ENCODE data around the gene ALS2CL. TPM values are rescaled to one million over a fixed set of nuclear protein-coding genes. Genes with fewer than 3 reads are reported as not detected.
A peak's percentile ranks its signal among the peaks of the same experiment; 100 is the strongest.

Gene ALS2CL
- total and polyA plus RNA-seq, 2 experiments from 2014 or later, result 14.4 to 15.2 TPM

DNA sequence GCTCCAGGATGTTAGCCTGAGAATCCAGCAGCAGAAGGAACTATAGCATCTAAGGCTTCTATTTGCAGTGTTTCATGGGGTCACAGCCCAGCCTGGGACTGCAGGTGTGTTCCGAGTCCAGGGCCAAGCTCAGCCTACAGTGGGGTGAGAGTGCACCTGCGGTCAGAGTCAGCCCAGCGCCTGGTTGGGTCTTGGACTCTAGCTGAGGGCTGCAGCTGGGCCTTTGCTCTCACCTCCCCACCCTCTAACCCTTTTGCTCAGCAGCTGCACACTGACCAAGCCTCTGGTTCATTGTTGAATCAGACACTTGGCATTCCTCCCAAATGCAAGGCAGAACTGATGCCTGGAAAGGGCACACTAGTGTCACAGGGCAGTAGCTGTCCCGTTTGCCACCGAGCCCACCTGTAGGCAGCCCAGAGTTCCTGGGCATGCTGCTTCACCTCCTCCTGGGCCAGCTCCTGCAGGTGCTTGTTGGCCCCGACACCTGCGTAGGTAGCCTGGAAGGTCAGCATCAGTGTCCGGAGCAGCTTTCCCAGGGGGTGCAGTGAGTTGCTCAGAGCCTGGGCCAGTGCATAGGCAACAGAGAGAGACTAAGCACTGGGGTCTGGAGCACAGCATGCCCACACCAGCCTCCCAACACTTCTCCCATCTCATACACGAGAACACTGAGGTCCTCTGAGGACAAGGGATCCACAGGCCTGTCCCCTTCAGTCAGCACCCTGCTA lies 17.5 kb downstream of the ALS2CL start:
- no peaks in the 10 kb centered on the region for H3K9me3 ChIP-seq (ENCODE audit: low read depth)
- H4K20me1 ChIP-seq (ENCODE audit: insufficient read depth, poor library complexity, severe bottlenecking), result no peaks in the 10 kb centered on the region
- H3K79me2 ChIP-seq, result no peaks in the 10 kb centered on the region
- H3K27me3 ChIP-seq, result no peaks in the 10 kb centered on the region
- no peak overlapping the region for H3K4me3 ChIP-seq
- no peak for DNase-seq (ENCODE audit: low spot score)
- no peak overlapping the region for H2AFZ ChIP-seq
- WGBS (ENCODE audit: low lambda C conversion rate, missing lambda C conversion rate), result 93% methylated on average over 9 of the region's 9 CpGs
- TF ChIP-seq EZH2phosphoT487 (IDR thresholded peaks at IDR 0.05; ENCODE audit: low read depth, severe bottlenecking, unreplicated experiment) (no peak), EZH2 (IDR thresholded peaks at IDR 0.05; ENCODE audit: borderline replicate concordance) (no peak)
- TF ChIP-seq, protein P1, sequence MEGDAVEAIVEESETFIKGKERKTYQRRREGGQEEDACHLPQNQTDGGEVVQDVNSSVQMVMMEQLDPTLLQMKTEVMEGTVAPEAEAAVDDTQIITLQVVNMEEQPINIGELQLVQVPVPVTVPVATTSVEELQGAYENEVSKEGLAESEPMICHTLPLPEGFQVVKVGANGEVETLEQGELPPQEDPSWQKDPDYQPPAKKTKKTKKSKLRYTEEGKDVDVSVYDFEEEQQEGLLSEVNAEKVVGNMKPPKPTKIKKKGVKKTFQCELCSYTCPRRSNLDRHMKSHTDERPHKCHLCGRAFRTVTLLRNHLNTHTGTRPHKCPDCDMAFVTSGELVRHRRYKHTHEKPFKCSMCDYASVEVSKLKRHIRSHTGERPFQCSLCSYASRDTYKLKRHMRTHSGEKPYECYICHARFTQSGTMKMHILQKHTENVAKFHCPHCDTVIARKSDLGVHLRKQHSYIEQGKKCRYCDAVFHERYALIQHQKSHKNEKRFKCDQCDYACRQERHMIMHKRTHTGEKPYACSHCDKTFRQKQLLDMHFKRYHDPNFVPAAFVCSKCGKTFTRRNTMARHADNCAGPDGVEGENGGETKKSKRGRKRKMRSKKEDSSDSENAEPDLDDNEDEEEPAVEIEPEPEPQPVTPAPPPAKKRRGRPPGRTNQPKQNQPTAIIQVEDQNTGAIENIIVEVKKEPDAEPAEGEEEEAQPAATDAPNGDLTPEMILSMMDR (IDR thresholded peaks at IDR 0.05; ENCODE audit: poor library complexity), result no peak
- no peaks in the 10 kb centered on the region for H3K9me2 ChIP-seq (replicated peaks; ENCODE audit: insufficient read depth)
- no peak overlapping the region for H3K4me2 ChIP-seq
- no peaks in the 10 kb centered on the region for H3K36me3 ChIP-seq (replicated peaks; ENCODE audit: insufficient read depth, low read depth)
- no peaks in the 10 kb centered on the region for H3K4me1 ChIP-seq (ENCODE audit: insufficient read depth)
- no peak overlapping the region for H3K27ac ChIP-seq

DNA sequence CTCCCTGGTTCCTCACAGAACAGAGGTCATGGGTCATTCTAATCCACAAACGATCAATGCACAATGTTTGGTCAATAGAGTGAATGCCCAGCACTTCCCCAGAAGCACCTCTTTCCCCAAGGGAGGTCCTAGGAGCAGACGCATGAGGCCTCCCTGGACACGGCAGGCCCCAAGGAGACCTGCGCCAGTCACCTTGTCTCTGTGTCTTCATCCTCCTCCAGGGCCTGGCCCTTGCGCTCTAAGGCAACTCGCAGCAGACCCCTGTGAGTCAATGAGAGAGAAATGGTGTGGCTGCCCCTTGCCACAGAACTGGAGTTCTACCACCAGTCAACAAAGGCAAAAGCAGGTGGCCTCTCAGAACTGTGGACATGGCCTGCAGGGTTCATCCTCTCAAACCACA lies 18.1 kb downstream of the ALS2CL start:
- Histone ChIP-seq H3K9me2 (replicated peaks; ENCODE audit: insufficient read depth) (no peaks in the 10 kb centered on the region), H4K20me1 (ENCODE audit: insufficient read depth, poor library complexity, severe bottlenecking) (no peaks in the 10 kb centered on the region), H2AFZ (no peak overlapping the region), H3K4me3 (no peak overlapping the region), H3K27me3 (no peaks in the 10 kb centered on the region), H3K27ac (no peak overlapping the region), H3K79me2 (no peaks in the 10 kb centered on the region), H3K4me2 (no peak overlapping the region), H3K36me3 (replicated peaks; ENCODE audit: insufficient read depth, low read depth) (no peaks in the 10 kb centered on the region), H3K4me1 (ENCODE audit: insufficient read depth) (no peaks in the 10 kb centered on the region), H3K9me3 (ENCODE audit: low read depth) (no peaks in the 10 kb centered on the region)
- DNase-seq (ENCODE audit: low spot score), result no peak
- 87% methylated on average over 6 of the region's 6 CpGs for WGBS (ENCODE audit: low lambda C conversion rate, missing lambda C conversion rate)
- TF ChIP-seq, protein P1 (IDR thresholded peaks at IDR 0.05; ENCODE audit: poor library complexity), result no peak
- no peak for TF ChIP-seq EZH2phosphoT487 (IDR thresholded peaks at IDR 0.05; ENCODE audit: low read depth, severe bottlenecking, unreplicated experiment)
- TF ChIP-seq EZH2 (IDR thresholded peaks at IDR 0.05; ENCODE audit: borderline replicate concordance), result no peak

DNA sequence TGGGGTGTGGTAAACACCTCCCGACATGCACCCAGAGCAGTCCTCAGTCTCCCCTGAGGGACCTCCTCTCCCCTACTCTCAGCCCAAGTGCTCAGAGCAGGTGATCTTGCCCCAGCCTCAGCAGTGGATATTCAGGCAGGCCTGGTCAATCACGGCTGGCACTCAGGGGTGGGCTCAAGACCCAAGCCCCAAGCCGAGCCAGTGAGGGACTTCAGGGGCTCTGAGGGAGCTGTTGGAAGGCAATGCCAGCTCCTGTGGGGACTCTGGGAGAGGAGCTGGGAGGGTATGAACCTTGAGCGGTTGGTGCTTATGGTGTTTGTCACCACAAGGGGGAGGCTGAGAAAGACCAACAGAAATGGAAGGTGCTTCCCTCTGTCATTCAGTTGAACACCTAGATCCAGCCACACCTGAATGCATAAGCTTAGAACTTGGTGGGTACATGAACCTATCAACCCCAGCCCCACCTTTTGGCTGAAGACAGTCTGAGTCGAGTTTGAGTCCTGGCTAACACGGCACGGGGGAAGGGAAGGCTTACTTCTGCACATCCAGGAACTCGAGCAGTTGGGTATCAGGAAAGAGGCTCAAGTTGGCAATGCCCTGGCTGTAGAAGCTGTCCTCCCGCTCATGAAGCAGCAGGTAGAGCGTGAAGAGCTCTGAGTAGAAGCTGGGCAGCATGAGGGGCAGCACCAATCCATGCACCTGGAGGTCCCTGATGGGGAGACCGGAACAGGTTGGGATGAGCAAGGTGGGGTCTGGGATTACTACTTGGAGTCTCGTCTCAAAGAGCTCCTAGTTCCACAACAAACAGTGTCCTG lies 19.2 kb downstream of the ALS2CL start:
- no peak overlapping the region for H3K4me3 ChIP-seq
- H3K4me1 ChIP-seq (ENCODE audit: insufficient read depth), result no peaks in the 10 kb centered on the region
- H3K79me2 ChIP-seq, result no peaks in the 10 kb centered on the region
- no peaks in the 10 kb centered on the region for H3K9me3 ChIP-seq (ENCODE audit: low read depth)
- no peaks in the 10 kb centered on the region for H3K9me2 ChIP-seq (replicated peaks; ENCODE audit: insufficient read depth)
- 95% methylated on average over 12 of the region's 12 CpGs for WGBS (ENCODE audit: low lambda C conversion rate, missing lambda C conversion rate)
- H3K27me3 ChIP-seq, result no peaks in the 10 kb centered on the region
- H3K4me2 ChIP-seq, result no peak overlapping the region
- no peaks in the 10 kb centered on the region for H3K36me3 ChIP-seq (replicated peaks; ENCODE audit: insufficient read depth, low read depth)
- H4K20me1 ChIP-seq (ENCODE audit: insufficient read depth, poor library complexity, severe bottlenecking), result no peaks in the 10 kb centered on the region
- no peak overlapping the region for H3K27ac ChIP-seq
- H2AFZ ChIP-seq, result no peak overlapping the region
- TF ChIP-seq, protein P1 (IDR thresholded peaks at IDR 0.05; ENCODE audit: poor library complexity), result peak; percentile 3
- no peak for TF ChIP-seq EZH2 (IDR thresholded peaks at IDR 0.05; ENCODE audit: borderline replicate concordance)
- TF ChIP-seq EZH2phosphoT487 (IDR thresholded peaks at IDR 0.05; ENCODE audit: low read depth, severe bottlenecking, unreplicated experiment), result no peak
- DNase-seq (ENCODE audit: low spot score), result no peak

All from hepatocyte (in vitro differentiated cells).